MCF 10A (cell line): ENCODE results near the gene SCNN1B. TPM values are rescaled to one million over a fixed set of nuclear protein-coding genes. Genes with fewer than 3 reads are reported as not detected.

ENCODE experiments used
- BruUV-seq: library from RNA; stranded (reverse); fragments of 400-500 nt; replicated peaks from 2 replicates; lab custom pipeline; 2021; lab: Mats Ljungman, UMichigan
- CTCF ChIA-PET: fragments of 300-600 bp; sonication (Branson Sonifier 250); formaldehyde crosslinking; extraction: SDS; loops from one replicate; lab custom pipeline; 2021; ENCODE audit warnings: antibody characterized with exemption, inconsistent platforms; lab: Yijun Ruan, JAX
- POLR2A ChIA-PET: fragments of 300-600, 350-650 bp; sonication (Branson Sonifier 250); formaldehyde crosslinking; extraction: SDS; loops from one replicate; lab custom pipeline; 2020; ENCODE audit warnings: antibody characterized with exemption, inconsistent platforms; lab: Yijun Ruan, JAX
- DNase-seq: peaks from one replicate; pipeline ENCODE4 v3.0.0-alpha.2; 2018; ENCODE audit not compliant: unreplicated experiment
- H3K27ac Mint-ChIP-seq: one replicate; pipeline ENCODE4 v1.8.0; 2022; ENCODE audit warnings: mild to moderate bottlenecking, low read depth, mixed read lengths; ENCODE audit not compliant: unreplicated experiment
- H3K27me3 Mint-ChIP-seq: one replicate; pipeline ENCODE4 v1.8.0; 2022; ENCODE audit warnings: mixed read lengths; ENCODE audit not compliant: insufficient read depth, unreplicated experiment
- H3K36me3 Mint-ChIP-seq: one replicate; pipeline ENCODE4 v1.8.0; 2022; ENCODE audit warnings: mild to moderate bottlenecking, moderate library complexity, mixed read lengths; ENCODE audit not compliant: insufficient read depth, unreplicated experiment
- H3K4me1 Mint-ChIP-seq: one replicate; pipeline ENCODE4 v1.8.0; 2022; ENCODE audit warnings: mixed read lengths; ENCODE audit not compliant: insufficient read depth, unreplicated experiment
- H3K4me3 Mint-ChIP-seq: one replicate; pipeline ENCODE4 v1.8.0; 2022; ENCODE audit warnings: mild to moderate bottlenecking, moderate library complexity, mixed read lengths; ENCODE audit not compliant: unreplicated experiment
- H3K9me3 Mint-ChIP-seq: one replicate; pipeline ENCODE4 v1.8.0; 2022; ENCODE audit warnings: mixed read lengths; ENCODE audit not compliant: unreplicated experiment
- intact Hi-C: fragments of 100-400 bp; cut with micrococcal nuclease; formaldehyde crosslinking; loops from 2 replicates; pipeline ENCODE4 v1.14.1; 2022
- total RNA-seq: library from RNA; stranded (reverse); gene quantifications from 2 replicates; pipeline ENCODE4 v1.2.3, GENCODE V29; 2022
- TF ChIP-seq, protein P1 (sequence below): fragments of 200-600 bp; IDR thresholded peaks from one replicate; pipeline ENCODE4 v1.8.0; 2022; ENCODE audit warnings: antibody characterized with exemption, mild to moderate bottlenecking; ENCODE audit not compliant: unreplicated experiment

SCNN1B gene
- total RNA-seq, 1 experiment from 2014 or later, result 12.5 TPM

DNA sequence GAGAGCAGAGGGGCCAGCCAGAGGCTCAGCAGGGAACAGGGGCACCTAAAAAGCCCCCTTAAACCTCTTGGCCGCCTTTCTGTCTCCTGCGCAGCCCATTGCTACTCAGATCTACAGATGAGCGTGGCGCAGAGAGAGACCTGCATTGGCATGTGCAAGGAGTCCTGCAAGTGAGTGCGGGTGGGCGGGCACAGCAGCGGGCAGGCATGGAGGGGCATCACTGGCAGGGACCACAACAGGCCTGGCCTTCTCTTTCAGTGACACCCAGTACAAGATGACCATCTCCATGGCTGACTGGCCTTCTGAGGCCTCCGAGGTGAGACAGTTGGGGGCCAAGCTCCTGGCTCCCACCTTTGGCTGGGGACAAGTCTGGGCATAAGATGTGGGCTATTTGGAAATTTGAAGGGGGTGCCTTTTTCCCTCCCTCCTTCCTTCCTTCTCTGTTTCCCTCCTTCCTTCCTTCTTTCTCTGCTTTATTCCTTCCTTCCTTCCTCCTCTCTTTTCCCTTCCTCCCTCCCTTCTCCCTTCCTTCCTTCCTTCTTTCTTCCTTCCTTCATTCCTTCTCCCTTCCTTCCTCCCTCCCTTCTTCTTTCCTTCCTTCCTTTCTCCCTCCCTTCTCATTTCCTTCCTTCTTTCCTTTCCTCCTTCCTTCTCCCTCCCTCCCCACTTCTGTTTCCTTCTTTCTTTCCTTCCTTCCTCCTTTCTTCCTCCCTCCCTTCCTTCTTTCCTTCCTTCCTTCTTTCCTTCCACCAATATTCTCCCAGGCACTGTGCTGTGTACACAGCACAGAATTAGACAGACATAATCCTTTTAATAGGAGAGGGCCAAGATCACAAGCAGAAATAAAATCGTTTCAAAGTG lies 75.2 kb downstream of the SCNN1B start:
- DNase-seq, result no peak
- Mint-ChIP-seq H3K27ac (peak overlapping the region; percentile 8), H3K9me3 (no peaks in the 10 kb centered on the region), H3K27me3 (no peaks in the 10 kb centered on the region), H3K36me3 (no peaks in the 10 kb centered on the region), H3K4me3 (no peak overlapping the region), H3K4me1 (peaks cover 5% of the 10 kb centered on the region)
- BruUV-seq, result no TSS peak
- intact Hi-C loops, result no loop called here
- ChIA-PET CTCF (no interaction called here), POLR2A (no interaction called here)
- TF ChIP-seq, protein P1, sequence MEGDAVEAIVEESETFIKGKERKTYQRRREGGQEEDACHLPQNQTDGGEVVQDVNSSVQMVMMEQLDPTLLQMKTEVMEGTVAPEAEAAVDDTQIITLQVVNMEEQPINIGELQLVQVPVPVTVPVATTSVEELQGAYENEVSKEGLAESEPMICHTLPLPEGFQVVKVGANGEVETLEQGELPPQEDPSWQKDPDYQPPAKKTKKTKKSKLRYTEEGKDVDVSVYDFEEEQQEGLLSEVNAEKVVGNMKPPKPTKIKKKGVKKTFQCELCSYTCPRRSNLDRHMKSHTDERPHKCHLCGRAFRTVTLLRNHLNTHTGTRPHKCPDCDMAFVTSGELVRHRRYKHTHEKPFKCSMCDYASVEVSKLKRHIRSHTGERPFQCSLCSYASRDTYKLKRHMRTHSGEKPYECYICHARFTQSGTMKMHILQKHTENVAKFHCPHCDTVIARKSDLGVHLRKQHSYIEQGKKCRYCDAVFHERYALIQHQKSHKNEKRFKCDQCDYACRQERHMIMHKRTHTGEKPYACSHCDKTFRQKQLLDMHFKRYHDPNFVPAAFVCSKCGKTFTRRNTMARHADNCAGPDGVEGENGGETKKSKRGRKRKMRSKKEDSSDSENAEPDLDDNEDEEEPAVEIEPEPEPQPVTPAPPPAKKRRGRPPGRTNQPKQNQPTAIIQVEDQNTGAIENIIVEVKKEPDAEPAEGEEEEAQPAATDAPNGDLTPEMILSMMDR, result no peak

DNA sequence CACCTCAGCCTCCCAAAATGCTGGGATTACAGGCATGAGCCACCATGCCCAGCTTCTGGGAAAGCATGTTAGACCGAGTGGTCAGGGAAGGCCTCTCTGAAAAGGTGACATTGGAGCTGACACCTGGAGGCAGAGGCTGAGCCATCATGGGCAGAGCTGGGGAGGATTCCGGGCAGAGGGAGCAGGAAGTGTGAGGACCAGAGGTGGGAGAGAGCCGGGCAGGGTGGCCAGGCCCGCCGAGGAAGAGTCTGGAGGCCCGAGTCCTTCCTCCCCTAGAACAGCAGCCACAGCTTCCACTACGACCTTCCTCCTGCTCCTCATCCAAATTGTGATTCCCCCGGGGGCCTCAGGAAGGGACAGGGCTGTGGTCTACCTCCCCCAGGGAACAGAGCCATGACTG lies 76.2 kb downstream of the SCNN1B start:
- peaks cover 5% of the 10 kb centered on the region for H3K4me1 Mint-ChIP-seq
- ChIA-PET POLR2A (no interaction called here), CTCF (no interaction called here)
- TF ChIP-seq, protein P1, result no peak
- BruUV-seq, result no TSS peak
- intact Hi-C loops, result no loop called here
- H3K27ac Mint-ChIP-seq, result no peak overlapping the region
- H3K9me3 Mint-ChIP-seq, result no peaks in the 10 kb centered on the region
- no peaks in the 10 kb centered on the region for H3K36me3 Mint-ChIP-seq
- no peak overlapping the region for H3K4me3 Mint-ChIP-seq
- no peak for DNase-seq
- no peaks in the 10 kb centered on the region for H3K27me3 Mint-ChIP-seq

DNA sequence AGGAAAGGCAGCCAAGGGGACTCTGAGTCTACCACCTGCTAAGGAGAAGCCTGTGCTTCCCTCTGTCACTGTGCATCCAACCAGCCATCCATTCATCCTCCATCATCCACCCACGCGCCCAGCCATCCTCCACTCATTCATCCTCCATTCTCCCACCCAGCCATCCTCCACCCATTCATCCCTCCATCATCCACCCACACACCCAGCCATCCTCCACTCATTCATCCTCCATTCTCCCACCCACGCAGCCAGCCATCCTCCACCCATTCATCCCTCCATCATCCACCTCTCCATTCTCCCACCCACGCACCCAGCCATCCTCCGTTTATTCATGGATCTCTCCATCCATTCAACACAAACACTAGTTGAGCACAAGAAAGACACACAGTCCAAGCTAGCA lies 76.8 kb downstream of the SCNN1B start:
- intact Hi-C loops, result no loop called here
- peak overlapping the region; percentile 52 for H3K27ac Mint-ChIP-seq

DNA sequence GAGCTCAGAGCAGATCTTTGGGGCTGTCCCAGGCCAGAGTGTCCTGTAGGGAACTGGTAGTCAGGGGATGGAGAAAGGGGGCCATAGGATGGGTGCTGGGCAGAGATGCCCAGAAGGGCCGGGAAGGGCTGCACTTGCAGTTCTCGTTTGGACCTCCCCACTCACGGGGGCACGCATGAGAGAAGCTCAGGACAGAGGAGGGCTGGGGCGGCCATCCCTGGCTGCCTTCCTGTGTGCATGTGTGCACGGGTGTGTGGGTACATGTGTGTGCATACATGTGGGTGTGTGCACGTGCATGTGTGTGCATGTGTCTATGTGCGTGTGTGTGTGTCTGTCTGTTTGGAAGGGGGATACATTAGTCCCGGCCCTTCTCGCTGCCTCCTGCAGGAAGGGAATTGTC lies 77.6 kb downstream of the SCNN1B start:
- Mint-ChIP-seq H3K27ac (no peak overlapping the region), H3K4me1 (peaks cover 5% of the 10 kb centered on the region), H3K4me3 (no peak overlapping the region), H3K9me3 (no peaks in the 10 kb centered on the region), H3K27me3 (no peaks in the 10 kb centered on the region), H3K36me3 (no peaks in the 10 kb centered on the region)
- ChIA-PET CTCF (interaction anchor here (0.5 to 2.1 kb wide), 5 partner anchors 9 to 54 kb away, joined by 3 to 7 read pairs (median 3); no protein-coding TSS in a partner anchor), POLR2A (interaction anchor here (1.1 kb wide), 1 partner anchor 8 kb away, joined by 3 read pairs; no protein-coding TSS in a partner anchor)
- no peak for DNase-seq
- intact Hi-C loops, result no loop called here
- BruUV-seq, result no TSS peak
- TF ChIP-seq, protein P1, result no peak

More for the DNA sequence above, 76.8 kb downstream of the SCNN1B start:
- no peak overlapping the region for H3K4me3 Mint-ChIP-seq
- H3K27me3 Mint-ChIP-seq, result no peaks in the 10 kb centered on the region
- DNase-seq, result no peak
- H3K9me3 Mint-ChIP-seq, result no peaks in the 10 kb centered on the region
- no peaks in the 10 kb centered on the region for H3K36me3 Mint-ChIP-seq
- POLR2A ChIA-PET, result interaction anchor here (1.1 kb wide), 1 partner anchor 9 kb away, joined by 3 read pairs; no protein-coding TSS in a partner anchor
- BruUV-seq, result no TSS peak
- CTCF ChIA-PET, result interaction anchor here (0.5 kb wide), 1 partner anchor 12 kb away, joined by 3 read pairs; no protein-coding TSS in a partner anchor
- peaks cover 5% of the 10 kb centered on the region for H3K4me1 Mint-ChIP-seq
- TF ChIP-seq, protein P1, result no peak
